ENCODE results near the gene EZH2. TPM values are rescaled to one million over a fixed set of nuclear protein-coding genes. Genes with fewer than 3 reads are reported as not detected.

The EZH2 gene
- 10 to 100 TPM; 33.4 to 42.7 (median 35.8) TPM for total RNA-seq
- total RNA-seq (2013), result 13.3 TPM

DNA sequence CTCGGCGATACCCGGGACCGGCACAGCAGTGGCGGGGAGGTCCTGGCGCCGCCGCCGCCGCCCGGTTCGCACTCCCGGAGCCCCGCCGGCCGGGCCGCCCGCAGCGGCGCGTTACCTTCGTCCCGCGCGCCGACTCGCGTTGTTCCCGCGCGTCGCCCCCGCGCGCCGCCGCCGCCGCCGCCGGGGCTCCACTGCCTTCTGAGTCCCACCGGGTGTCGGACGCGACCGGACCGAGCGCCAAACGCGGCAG, at the start of gene EZH2:
Gene EZH2 (minus strand): TSS at position 243 of the 250 bp plus-strand sequence. CDS start 36,993 bp downstream, outside the sequence.
- H3K4me1 Mint-ChIP-seq, result peaks cover 14 to 15% of the 10 kb centered on the region in 2 donors
- peak within 1 kb of the TSS; percentile 91 for H3K27ac ChIP-seq (ENCODE audit: low read length)
- H3K9me3 ChIP-seq (ENCODE audit: control insufficient read depth, insufficient read depth, low read length), result no peaks in the 10 kb centered on the region
- H3K4me3 ChIP-seq (ENCODE audit: low read length), result peak within 1 kb of the TSS; percentile 83
- no peak for DNase-seq
- no peaks in the 10 kb centered on the region for H3K9me3 Mint-ChIP-seq
- H3K36me3 Mint-ChIP-seq, result no peaks in the 10 kb centered on the region
- H3K4me1 ChIP-seq (ENCODE audit: control insufficient read depth, insufficient read depth, low read length), result peaks cover 8% of the 10 kb centered on the region
- ATAC-seq, result peak; percentile 8 to 19 (median 9)
- TF ChIP-seq CTCF (IDR thresholded peaks at IDR 0.05), result no peak
- no peaks in the 10 kb centered on the region for H3K27me3 Mint-ChIP-seq (ENCODE audit: low read depth in 2 of 2)
- intact Hi-C loops (cut with micrococcal nuclease), result loop anchor here (2.0 to 10.0 kb wide), 4 partner anchors 57 to 211 kb away; partner anchors contain the start of genes PDIA4 and ZNF786
- peak within 1 kb of the TSS; percentile 96 to 97 for H3K27ac Mint-ChIP-seq
- under 1% methylated on average over 50 of the region's 50 CpGs for WGBS (ENCODE audit: insufficient coverage)
- H3K27me3 ChIP-seq (ENCODE audit: control insufficient read depth, insufficient read depth, low read length), result no peaks in the 10 kb centered on the region
- H3K36me3 ChIP-seq (ENCODE audit: control insufficient read depth, insufficient read depth, low read length), result no peaks in the 10 kb centered on the region
- peak within 1 kb of the TSS; percentile 97 for H3K4me3 Mint-ChIP-seq

- no peak overlapping the region for H3K27ac ChIP-seq (ENCODE audit: low read length)
- no peak overlapping the region for H3K4me3 ChIP-seq (ENCODE audit: low read length)
- intact Hi-C loops (cut with micrococcal nuclease), result no loop called here
- Mint-ChIP-seq H3K27me3 (ENCODE audit: low read depth in 2 of 2) (no peaks in the 10 kb centered on the region), H3K27ac (no peak overlapping the region), H3K9me3 (no peaks in the 10 kb centered on the region), H3K4me3 (no peak overlapping the region), H3K36me3 (no peaks in the 10 kb centered on the region), H3K4me1 (no peaks in the 10 kb centered on the region)
- ATAC-seq (no peak), DNase-seq (no peak)
- no peaks in the 10 kb centered on the region for H3K4me1 ChIP-seq (ENCODE audit: control insufficient read depth, insufficient read depth, low read length)
- no peaks in the 10 kb centered on the region for H3K9me3 ChIP-seq (ENCODE audit: control insufficient read depth, insufficient read depth, low read length)
- 98% methylated on average over 5 of the region's 5 CpGs for WGBS (ENCODE audit: insufficient coverage)
- no peaks in the 10 kb centered on the region for H3K36me3 ChIP-seq (ENCODE audit: control insufficient read depth, insufficient read depth, low read length)
- H3K27me3 ChIP-seq (ENCODE audit: control insufficient read depth, insufficient read depth, low read length), result no peaks in the 10 kb centered on the region
- TF ChIP-seq CTCF (IDR thresholded peaks at IDR 0.05), result no peak
Observed at GRCh38 chr7:148931470-148931869, 47.4 kb upstream of the EZH2 start.

GRCh38 chr7:148930335-148930734, 46.2 kb upstream of the EZH2 start:
- Histone ChIP-seq H3K27me3 (ENCODE audit: control insufficient read depth, insufficient read depth, low read length) (no peaks in the 10 kb centered on the region), H3K4me1 (ENCODE audit: control insufficient read depth, insufficient read depth, low read length) (no peaks in the 10 kb centered on the region), H3K36me3 (ENCODE audit: control insufficient read depth, insufficient read depth, low read length) (no peaks in the 10 kb centered on the region), H3K27ac (ENCODE audit: low read length) (no peak overlapping the region), H3K4me3 (ENCODE audit: low read length) (no peak overlapping the region), H3K9me3 (ENCODE audit: control insufficient read depth, insufficient read depth, low read length) (no peaks in the 10 kb centered on the region)
- Mint-ChIP-seq H3K36me3 (no peaks in the 10 kb centered on the region), H3K9me3 (no peaks in the 10 kb centered on the region), H3K4me3 (no peak overlapping the region), H3K4me1 (no peaks in the 10 kb centered on the region), H3K27me3 (ENCODE audit: low read depth in 2 of 2) (no peaks in the 10 kb centered on the region), H3K27ac (no peak overlapping the region)
- TF ChIP-seq CTCF (IDR thresholded peaks at IDR 0.05), result no peak
- intact Hi-C loops (cut with micrococcal nuclease), result no loop called here
- 90% methylated on average over 9 of the region's 10 CpGs for WGBS (ENCODE audit: insufficient coverage)
- DNase-seq (no peak), ATAC-seq (no peak)

DNA sequence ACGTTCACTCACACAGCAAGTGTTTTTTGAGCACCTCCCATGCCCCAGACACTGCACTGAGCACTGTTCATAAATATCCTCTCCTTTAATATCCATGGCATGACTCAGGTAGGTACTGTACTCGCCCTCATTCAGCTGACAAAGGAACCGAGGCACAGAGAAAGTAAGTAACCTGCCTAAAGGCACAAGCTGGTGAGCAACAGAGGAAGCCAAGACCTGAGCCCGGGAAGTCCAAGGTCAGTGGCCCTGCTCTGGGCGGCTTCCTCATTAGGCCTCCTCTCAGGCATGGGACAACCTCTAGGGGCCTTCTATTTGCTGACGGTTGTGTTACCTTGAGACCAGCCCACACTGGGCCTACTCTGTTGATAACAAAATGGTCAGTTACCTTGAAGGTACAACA, 45.1 kb upstream of the EZH2 start:
- intact Hi-C loops (cut with micrococcal nuclease), result no loop called here
- no peak overlapping the region for H3K4me3 Mint-ChIP-seq
- H3K27me3 Mint-ChIP-seq (ENCODE audit: low read depth in 2 of 2), result no peaks in the 10 kb centered on the region
- no peaks in the 10 kb centered on the region for H3K27me3 ChIP-seq (ENCODE audit: control insufficient read depth, insufficient read depth, low read length)
- no peak for TF ChIP-seq CTCF (IDR thresholded peaks at IDR 0.05)
- no peak for DNase-seq
- no peak overlapping the region for H3K4me3 ChIP-seq (ENCODE audit: low read length)
- H3K27ac Mint-ChIP-seq, result no peak overlapping the region
- no peaks in the 10 kb centered on the region for H3K36me3 Mint-ChIP-seq
- H3K36me3 ChIP-seq (ENCODE audit: control insufficient read depth, insufficient read depth, low read length), result no peaks in the 10 kb centered on the region
- no peaks in the 10 kb centered on the region for H3K9me3 Mint-ChIP-seq
- H3K4me1 Mint-ChIP-seq, result no peaks in the 10 kb centered on the region
- no peak overlapping the region for H3K27ac ChIP-seq (ENCODE audit: low read length)
- no peaks in the 10 kb centered on the region for H3K9me3 ChIP-seq (ENCODE audit: control insufficient read depth, insufficient read depth, low read length)
- no peak for ATAC-seq
- WGBS (ENCODE audit: insufficient coverage), result 96% methylated on average over 6 of the region's 6 CpGs
- H3K4me1 ChIP-seq (ENCODE audit: control insufficient read depth, insufficient read depth, low read length), result no peaks in the 10 kb centered on the region
